Lower leg skin (tissue), 3 donors: Measurements from ENCODE around the gene DCAF8.

Experiments
- CTCF ChIP-seq, 3 donors: fragments of 450-650 bp; IDR thresholded peaks; one replicate each; pipeline ENCODE4 v1.5.1; 2016; ENCODE audit warnings: antibody characterized with exemption in 3 of 3, mild to moderate bottlenecking in 3 of 3, moderate library complexity in 2 of 3
- POLR2A ChIP-seq, 2 donors: fragments of 450-650 bp; IDR thresholded peaks; one replicate each; pipeline ENCODE4 v1.6.1; 2016 to 2017; ENCODE audit warnings: antibody characterized with exemption in 2 of 2, mild to moderate bottlenecking in 1 of 2, moderate library complexity in 1 of 2

- TF ChIP-seq CTCF (IDR thresholded peaks at IDR 0.05) (no peak), POLR2A (IDR thresholded peaks at IDR 0.05) (no peak)
Observed at GRCh38 chr1:160197231-160197630, 65.1 kb downstream of the DCAF8 start.
